ENCODE measurements around the gene MICAL3.
A peak's percentile ranks its signal among the peaks of the same experiment; 100 is the strongest.

MICAL3 gene

DNA sequence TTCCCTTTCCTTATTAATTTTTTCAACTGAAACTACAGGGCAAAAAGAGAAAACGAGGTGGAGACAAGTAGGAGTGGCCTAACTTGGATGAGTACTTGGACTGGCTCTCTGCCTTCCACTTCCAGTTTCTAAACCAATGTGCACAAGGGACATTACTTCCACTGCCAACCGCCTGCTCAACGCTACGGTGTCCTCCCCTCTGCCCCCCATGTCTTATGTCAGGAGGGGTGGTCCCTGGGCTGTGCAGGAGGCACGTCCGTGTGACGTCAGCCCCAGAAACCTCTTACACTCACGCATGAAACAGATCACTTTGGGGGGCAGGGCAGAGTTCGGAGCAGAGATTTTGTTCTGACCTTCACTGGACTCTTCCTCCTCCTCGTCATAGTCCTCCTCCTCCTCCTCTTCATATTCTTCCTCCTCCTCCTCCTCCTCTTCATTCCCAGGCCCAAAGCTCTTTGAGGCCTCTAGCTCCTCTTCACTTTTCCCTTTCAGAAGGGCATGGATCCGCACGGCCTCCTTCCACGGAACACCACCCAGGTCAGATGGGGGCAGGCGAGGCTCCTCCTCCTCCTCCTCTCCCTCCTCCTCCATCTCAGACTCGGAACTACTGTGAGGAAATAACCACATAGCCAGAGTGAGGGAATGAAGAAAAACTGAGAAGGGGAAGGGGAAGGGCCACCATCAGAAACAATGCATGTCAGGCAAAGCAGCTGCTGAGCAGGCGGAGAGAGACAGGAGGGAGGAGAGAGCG, 192.7 kb downstream of the MICAL3 start:
- no peak for DNase-seq

DNA sequence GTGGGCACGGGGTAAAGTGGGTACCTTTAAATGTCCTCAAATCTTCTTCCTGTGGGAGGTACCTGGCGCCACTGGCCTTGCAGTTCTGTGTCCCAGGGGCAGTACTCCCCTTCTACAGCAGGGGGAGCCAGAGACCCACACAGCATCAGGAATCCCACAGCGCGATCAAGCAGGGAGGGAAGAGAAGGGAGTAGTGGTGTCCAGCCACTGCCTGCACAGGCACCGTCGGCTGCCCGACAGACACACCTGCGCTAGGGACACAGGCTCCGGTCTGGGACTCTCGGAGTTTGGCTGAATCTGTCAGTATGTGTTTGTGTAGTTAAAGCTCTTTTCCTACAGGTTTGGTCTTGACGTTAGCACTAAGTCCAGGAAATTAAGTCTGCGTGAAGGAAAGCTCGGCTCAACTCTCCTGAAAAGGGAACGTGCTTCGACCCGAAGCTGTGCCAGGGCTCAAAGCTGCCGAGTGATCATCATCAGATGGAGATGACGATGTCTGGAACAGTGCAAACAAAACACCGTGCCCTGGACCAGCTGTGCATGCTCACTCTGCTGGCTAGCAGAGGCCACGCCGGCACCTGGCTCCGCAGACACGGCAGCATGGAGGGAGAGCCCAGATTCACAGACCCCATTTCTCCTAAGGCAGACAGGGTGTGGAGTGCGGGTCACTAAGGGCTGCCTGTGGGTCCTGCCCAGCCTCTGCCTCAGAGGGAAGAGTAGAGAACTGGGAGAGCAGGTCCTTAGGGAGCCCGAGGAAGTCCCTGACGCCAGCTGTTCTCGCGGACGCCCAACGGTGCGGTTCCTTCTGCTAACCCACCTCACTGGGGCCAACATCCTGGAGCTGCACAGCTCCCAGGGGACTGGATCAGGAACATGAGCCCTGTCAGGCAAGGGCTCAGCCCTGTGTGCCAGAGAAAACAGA, 194.1 kb downstream of the MICAL3 start:
- DNase-seq, result peak; percentile 81

DNA sequence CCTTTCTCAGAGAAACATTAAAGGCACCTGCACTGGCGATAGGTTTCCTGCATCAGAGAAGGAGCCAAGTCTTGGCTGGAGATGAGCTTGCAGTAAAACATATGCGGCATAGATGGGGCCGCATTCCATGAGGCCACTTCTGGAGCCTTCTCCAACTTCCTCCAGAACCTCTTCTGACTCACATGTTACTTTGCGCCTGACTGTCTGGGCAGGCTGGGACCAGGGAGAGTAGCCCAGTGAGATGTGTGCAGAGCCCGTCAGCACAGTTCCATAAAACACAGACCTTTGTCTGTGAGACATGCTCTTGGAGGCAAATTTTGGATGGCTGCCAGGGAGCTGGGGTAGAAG, 194.7 kb downstream of the MICAL3 start:
- no peak for DNase-seq

DNA sequence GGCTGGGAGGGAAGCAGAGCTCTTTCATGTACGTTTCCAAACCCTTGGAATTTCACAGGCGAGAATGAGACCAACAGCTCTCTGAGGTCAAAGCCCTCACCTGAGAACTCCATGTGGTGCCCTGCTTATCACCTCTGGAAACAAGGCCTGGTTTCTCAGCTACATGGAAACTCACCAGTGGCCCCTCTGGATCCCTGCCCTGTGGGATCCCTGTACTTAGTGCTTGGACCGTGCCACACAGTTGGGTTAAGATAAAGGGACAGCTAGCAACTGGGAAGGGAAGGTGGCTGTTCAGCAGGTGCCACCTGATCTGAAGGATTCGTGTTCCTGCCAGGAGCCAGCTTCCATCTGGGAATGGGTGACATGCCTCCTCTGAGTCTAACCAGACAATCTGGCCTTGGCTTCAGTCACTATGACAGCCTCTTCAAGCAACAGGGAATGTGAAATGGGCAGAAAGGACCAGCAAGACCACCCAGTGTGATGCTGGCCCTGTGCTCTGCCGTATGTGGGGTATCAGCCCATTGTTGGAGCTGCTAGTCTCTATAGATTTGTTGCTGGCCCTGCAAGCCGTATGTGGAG, 195.8 kb downstream of the MICAL3 start:
- no peak for DNase-seq

DNA sequence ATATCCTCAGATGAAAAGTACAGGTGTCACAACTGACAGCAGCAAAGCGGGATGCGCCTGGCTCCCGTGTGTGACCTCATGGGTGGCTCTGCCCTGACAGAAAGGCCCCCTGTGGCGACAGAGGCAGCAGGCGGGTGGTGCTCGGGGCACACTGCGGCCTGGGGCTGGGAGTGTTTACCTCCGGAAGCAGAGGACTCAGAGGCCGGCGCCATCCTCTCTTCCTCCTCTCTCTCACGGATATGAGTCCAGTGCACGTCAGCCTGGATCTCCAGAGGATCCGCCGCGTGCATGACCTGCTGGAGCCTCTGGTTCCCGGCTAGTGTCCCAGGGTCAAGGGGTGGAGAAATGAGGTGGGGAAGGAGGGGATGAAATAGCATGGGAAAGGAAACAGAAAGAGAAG, 196.9 kb downstream of the MICAL3 start:
- no peak for DNase-seq

DNA sequence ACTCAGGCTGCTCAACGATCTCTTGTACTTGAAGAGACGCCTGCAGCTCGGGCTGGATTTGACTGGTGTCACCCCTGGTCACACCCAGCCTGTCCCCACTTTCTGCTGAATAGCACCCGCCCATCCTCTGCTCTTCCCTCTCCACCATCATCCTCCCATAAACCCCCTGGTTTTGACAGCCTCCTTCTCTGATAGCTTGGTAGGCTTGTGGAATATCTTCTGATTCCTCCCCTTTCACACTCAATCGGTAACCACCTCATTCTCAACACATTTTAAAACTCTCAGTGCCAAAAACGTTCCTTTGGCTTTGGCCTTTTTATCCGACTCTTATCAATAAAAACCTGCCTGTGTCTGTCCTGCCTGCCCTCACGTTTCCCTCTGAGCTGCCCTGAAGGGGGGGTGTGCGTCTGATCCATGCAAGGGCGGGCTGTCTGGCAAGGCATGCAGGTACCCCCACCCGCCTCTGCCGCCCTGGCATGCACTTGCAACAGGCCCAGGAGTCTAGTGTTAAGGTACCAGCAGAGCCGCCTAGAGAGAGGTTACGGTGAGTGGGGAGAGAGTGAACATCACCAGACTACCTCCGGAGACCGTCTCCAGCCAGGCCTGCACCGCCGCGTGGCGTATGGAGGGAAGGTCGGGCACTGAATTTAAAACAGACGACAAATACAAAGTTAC, 198.3 kb downstream of the MICAL3 start:
- DNase-seq, result no peak

DNA sequence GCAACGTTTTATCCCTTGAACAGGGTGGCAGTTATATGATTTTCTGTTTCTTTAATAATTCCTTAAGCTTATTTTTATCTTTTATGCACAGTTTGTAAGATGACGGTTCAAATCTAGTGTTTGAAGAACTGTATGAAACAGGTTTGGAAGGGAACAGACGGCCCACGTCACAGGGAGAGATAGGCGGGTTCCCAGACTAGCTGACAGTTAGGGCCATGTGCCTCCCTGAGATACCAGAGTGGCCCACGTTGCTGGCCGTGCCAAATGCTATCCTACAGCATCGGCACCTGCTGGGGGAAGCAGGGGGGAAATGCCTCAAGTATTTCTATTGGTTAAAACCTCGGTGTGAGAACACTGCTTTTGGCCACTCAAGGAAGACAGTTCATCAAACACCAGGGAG, 199.9 kb downstream of the MICAL3 start:
- DNase-seq, result no peak

DNA sequence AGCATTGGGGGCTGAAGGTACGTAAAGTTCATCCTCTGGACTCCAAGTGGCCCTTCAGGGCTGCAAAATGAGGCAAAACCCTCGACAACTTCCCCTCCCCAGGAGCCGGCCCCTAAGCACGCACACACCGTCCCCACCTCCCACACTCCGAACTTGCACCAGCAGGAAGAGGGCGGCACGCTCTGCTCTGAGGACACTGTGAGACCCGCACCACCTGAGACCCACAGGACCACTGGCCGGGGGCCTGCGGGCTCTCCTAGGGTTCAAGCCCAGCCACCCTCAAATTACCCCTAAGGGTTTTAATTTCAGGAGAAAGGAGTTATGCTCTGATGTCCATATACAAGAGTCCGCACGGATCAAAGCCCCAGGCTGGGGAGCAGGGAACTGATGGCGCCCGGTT, 200.4 kb downstream of the MICAL3 start:
- no peak for DNase-seq

DNA sequence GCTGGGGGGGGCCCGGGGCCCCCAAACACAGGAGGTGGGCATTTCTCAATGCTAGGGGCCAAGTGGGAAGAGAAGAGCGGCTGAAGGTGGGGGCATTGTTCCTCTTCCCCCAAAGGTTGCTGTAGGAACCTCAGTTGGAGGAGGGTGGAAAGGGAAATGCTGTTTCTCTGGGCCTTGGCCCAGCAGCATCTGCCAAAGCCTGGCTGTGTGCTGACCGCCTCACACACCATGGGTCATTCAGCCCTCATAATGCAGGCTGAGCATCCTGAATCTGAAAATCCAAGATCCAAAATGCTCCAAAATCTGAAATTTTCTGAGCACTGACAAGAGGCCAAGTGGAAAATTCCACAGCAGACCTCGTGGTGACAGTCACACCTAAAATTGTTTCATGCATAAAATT, 201.1 kb downstream of the MICAL3 start:
- DNase-seq, result no peak

DNA sequence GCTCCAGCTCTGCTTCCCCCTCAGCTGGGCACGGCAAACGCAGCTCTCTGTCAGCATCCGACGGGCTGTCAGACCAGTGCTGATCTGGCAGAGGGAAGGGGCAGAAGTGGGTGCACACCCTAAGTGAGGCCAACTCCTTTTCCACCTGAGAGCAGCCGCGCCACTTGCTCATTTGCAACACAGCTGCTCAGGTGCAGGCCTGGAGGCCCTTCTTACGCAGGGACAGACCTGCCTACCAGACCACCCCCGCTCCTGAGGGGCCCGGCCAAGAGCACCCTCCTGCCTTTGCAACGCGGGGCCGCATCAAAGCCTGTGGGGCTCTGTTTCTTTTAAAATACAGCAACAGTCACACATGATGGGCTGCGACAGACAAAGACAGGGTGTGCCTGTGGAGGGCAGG, 202.3 kb downstream of the MICAL3 start:
- no peak for DNase-seq

DNA sequence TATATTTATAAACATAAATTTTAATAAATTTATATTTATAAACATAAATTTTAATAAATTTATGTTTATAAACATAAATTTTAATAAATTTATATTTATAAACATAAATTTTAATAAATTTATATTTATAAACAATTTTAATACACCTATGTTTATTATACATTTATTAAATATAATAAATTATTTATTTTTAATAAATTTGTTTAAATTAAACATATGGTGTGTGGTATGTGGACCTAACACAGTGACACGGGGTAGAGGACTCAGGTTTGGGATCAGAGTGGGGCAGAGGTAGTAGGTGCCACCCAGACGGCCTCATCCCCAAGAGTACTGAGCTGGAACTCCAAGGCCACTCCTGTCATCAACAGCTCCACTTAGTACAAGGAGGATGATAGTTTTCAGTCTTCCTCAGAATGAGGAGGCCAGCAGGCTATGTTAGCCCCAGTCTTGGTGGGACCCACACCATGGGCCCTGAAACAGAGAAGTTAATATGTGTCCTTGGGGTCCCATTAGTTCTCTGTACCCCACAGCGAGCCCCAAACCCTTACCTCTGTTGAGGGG, 203.4 kb downstream of the MICAL3 start:
- DNase-seq, result no peak

DNA sequence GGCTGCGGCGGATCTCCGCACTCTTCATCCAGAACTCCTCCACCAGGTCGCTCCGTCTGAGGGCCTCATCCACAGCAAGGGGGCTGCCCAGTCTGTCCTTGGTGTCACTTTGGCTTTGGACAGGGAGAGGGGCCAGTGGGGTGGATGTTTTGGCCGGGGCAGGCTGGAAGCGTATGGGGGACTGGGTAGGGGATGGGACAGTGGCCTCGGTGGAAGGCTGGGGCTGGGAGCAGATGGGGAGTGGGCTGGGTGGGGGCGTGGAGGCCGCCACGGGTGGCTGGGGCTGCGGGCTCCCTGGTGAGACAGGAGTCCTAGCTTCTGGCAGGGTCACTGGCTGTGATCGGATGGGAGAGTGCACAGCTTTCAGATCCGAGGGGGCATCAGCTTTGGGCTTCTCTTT, 205.7 kb downstream of the MICAL3 start:
- DNase-seq, result no peak

DNA sequence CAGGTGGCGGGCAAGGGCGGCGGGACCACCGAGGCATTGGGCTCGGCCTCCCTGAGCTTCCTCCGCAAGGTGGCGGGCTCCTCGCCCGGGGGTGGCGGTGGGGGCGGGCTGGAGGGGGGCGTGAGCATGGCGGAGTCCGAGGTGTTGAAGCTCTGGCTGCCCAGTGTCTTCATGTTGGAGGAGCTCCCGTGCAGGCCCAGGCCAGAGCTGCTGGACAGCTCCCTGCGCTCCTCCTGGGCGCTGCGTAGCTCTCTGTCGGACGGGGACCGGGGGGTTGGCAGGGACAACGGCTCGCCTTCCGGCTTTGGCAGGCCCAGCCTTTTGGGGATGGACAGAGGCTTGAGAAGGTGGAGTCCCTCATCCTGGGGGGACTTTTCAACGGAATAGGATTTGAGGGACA, 206.2 kb downstream of the MICAL3 start:
- DNase-seq, result no peak

DNA sequence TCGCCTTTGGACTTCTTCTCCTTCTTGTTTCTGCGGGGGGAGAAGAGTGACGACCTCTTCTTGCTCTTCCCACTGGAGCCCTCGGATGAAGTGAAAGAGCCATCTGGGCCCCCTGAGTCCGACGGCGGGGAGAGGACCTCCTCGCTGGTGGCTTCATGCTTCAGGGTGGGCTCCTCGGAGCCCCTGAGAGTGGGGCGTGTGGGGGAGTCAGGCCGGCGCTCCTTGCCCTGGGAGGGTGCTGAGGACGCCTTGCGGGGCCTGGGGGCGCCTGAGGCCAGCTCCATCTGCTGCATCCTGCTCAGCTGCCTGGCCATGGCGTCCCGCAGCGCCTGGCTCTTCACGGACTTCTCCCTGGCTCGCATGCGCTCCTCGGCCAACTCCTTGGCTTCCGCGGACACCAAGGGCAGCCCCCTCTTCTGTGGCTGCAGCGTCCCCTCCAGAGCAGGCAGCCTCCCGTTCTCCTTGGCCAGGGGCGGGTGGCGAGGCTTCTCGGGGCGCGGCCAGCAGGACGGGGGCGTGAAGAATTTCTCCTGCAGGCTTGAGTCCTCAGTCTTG, 206.8 kb downstream of the MICAL3 start:
- DNase-seq, result no peak

DNA sequence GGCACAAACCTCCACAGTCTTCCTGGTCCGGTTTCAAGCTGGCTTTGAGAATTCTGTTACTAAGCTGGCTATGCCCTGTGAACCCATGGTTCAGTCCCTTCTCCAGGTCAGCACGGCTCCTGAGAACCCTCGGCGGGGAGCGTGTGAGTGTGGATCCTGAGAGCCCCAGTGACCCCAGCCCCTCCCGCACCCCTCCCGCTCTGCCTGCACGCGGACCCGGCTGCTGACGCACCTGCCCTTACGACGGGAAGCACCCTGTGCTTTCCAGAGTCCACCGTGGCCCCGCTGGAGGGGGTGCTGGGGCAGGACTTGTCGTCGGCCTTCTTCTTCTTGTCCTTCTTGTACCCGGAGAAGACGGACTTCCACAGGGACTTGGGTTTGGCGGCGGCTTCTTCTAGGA, 207.3 kb downstream of the MICAL3 start:
- no peak for DNase-seq

DNA sequence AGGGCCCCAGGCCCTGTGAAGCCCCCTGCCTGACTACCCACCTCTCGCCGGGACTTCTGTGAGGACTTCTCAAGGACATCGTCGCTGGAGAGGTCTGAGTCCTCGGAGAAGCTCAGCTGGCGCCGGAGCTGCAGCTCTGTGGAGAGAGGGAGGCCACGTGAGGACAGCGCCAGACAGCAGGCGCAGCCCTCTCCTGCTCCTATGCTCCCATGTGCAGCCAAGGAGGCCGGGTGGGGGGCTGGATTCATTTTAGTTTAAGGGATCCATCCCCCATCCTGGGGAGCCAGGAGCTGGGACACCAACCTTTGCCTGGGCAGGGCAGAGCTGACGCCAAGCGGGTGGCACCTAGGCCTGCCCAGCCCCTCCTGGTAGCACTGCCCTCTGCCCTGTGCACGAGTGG, 207.7 kb downstream of the MICAL3 start:
- no peak for DNase-seq

DNA sequence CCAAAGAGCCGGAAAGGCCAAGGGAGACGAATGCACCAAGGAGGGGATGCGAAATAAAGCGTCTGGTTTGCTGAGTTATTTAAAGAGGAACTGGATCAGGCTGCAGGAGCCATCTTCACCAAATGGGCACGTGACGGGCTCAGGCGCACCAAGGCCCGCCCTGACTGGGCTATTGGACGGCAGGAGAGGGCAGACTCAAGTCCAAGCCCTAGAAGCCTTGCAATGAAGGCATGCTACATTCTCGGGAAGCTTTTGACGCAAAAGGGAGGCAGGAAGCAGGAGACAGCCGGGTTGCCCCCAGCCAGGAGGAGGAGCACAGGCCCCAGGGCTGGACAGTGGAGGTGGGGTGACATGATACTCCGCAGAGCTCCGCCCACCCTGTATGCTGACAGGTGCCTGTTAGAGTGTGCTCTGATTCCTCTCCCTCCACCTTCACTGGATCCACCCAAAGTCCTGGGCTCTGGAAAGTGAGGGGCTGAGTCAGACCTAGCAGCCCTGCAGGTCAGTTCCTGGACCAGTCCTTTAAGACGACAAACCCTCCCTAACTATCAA, 208.6 kb downstream of the MICAL3 start:
- no peak for DNase-seq

DNA sequence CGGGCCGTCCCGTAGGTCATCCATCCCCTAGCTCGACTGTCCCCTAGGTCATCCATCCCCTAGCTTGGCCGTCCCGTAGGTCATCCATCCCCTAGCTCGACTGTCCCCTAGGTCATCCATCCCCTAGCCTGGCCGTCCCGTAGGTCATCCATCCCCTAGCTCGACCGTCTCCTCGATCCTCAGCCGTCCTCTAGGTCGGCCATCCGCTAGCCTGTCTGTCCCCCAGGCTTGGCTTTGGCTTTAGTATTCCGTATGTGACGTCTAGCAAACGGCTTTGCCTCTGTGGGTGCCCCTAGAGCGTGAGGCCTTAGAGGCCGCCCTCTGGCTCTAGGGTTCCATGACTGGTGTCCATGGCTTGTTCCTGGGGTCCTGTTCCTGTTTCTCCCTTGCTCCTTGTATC, 209.5 kb downstream of the MICAL3 start:
- DNase-seq, result no peak

DNA sequence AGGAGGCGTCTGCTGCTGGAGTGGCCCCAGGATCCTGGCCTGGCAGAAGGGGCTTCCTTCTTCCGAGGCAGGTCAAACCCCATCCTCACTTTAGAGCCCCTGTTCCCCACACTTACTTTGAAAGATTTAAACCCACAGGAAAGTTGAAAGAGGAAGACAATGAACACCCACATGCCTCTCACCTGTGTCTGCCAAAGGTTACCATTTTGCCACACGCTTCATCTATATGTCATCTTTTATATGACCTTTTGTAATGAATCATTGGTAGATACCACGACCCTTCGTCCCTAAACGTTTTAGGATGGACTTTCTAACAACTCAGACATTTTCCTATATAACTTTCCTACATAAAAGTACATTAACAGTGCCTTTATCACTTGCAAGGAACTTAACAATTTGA, 210.3 kb downstream of the MICAL3 start:
- no peak for DNase-seq

DNA sequence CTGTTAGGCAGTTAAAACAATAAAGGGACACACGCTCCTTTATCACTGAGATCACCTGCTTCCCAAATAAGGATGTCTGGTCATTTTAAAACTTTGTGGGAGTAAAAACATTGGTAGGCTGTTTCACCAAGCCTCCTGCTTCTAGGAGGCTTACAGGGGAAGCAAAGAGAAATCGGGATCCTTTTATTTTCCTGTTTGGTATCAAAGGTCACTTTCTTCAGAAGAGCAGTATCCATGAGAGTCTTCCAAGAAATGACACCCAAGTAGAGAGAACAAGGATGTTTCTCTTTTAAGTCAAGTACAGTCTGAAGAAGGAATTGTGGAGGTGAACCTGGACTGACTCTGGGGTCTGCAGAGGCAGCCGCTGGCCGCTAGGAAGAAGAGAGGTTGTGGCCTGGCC, 213.2 kb downstream of the MICAL3 start:
- DNase-seq, result no peak

DNA sequence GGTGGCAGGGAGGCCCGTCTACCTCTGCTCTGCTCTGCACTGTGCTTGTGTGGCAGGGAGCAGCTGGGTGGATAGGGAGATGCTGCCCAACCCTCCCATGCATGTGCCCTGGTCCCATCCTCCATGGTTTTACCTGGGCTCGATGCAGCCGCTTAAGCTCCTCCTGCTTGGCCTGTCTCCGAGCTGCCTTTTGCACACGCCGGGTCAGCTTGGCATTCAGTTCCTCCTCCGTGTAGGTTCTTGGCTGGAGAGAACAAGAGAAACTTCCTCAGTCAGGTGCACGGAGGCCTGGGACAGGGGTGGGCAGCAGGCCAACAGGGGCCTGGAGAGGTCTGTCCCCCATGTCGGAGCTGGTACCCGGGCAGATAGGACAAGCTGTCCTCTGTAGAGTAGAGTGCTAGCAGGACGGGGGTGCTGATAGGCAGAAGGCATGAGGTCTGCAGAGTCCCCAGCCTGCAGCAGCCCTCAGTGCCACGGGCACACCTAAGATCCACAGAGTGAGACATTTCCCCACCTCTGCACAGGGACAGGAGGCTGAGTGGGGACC, 213.7 kb downstream of the MICAL3 start:
- no peak for DNase-seq

DNA sequence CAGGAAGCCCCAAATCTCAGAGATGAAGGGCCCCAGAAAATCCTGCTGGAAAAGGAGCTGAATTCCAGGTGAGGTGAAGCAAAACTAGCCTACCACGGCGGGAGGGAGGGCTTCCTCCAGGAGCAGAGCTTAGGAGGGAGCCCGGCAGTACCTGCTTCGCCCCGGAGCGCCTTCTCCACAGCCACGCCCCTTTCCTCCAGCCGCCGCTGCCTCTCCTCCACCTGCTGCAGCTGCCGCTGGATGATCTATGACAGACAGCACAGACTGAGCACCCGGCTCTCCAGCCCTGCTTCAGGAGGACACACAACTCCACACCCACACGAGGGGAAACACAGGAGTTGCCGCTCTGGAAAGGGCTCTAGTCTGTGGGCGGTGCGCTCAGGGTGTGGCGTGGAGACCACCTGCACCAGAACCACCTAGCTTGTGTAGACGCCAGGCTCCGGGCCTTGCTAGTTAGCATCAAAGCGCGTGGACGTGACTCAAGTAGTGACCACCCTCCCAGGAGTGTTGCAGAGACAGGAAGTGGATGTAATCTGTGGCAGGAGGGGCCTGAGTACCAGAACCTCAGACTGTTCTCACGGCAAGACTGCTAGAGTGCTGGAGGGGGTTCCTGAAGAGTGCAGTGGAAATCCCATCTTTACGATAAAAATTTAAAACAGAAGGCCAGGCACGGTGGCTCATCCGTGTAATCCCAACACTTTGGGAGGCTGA, 215.5 kb downstream of the MICAL3 start:
- peak; percentile 4 for DNase-seq
